Coronary artery (tissue), 2 donors: Measurements from ENCODE around the gene ZNF688.
"Not testable (repeated sequence)": the region's sequence is repeated elsewhere in the genome, so short reads cannot be mapped to it uniquely, and the experiment has no call there.

Experiments used
- DNase-seq: peaks from one replicate; pipeline ENCODE4 v3.0.0-alpha.2; 2017; ENCODE audit warnings: low spot score
- H3K27ac ChIP-seq, 2 donors: fragments of 200-600 bp; sonication (generic); one replicate each; pipeline ENCODE4 v1.5.1; 2016 to 2019
- H3K4me3 ChIP-seq: fragments of 200-600 bp; sonication (generic); 2 replicates; pipeline ENCODE4 v1.5.1; 2016; ENCODE audit warnings: mild to moderate bottlenecking, moderate library complexity
- TF ChIP-seq, protein P1 (sequence below): fragments of 200-600 bp; sonication (generic); IDR thresholded peaks from one replicate; pipeline ENCODE4 v1.5.1; 2019; ENCODE audit warnings: antibody characterized with exemption

The ZNF688 gene

DNA sequence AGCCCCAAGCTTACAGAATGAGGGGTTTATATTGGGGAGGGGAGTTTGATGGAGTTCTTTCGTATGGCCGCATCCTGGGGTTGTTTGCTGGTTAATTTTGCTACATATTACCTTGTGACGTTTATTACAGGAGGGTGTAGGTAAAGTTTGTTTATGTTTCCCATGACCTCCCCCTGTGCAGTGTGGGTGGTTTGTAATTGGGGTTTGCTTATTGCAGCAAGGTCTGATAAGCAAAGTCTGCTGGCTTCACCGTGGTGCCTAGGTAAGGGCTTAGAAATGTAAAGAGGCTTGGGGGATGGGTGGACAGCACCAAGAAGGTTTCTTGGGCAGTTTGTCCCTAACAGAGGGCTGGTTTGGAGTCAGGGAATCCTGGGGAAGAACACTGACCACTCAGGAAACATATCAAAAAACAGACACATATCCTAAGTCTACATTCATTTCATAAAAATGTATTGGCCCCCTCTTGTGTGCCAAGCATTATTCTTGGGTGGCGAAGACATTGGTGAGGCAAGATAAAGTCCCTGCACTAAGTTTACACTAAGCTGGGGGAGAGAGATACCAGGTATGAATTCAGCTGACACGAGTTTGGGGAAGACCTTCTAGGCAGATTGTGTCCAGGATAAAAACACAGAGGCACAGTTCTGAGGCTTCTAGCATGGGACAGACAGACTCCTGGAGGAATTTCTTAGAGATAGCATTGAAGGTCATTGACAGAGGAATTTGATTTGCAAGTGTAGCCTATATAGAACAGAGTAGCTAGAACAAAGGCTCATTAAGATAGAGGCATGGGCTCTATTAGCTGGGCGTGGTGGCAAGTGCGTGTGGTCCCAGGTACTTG is 22.9 kb downstream of the ZNF688 start:
- TF ChIP-seq, protein P1, sequence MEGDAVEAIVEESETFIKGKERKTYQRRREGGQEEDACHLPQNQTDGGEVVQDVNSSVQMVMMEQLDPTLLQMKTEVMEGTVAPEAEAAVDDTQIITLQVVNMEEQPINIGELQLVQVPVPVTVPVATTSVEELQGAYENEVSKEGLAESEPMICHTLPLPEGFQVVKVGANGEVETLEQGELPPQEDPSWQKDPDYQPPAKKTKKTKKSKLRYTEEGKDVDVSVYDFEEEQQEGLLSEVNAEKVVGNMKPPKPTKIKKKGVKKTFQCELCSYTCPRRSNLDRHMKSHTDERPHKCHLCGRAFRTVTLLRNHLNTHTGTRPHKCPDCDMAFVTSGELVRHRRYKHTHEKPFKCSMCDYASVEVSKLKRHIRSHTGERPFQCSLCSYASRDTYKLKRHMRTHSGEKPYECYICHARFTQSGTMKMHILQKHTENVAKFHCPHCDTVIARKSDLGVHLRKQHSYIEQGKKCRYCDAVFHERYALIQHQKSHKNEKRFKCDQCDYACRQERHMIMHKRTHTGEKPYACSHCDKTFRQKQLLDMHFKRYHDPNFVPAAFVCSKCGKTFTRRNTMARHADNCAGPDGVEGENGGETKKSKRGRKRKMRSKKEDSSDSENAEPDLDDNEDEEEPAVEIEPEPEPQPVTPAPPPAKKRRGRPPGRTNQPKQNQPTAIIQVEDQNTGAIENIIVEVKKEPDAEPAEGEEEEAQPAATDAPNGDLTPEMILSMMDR: no peak
- H3K27ac ChIP-seq: no peak overlapping the region
- H3K4me3 ChIP-seq: no peak overlapping the region
- no peak for DNase-seq

DNA sequence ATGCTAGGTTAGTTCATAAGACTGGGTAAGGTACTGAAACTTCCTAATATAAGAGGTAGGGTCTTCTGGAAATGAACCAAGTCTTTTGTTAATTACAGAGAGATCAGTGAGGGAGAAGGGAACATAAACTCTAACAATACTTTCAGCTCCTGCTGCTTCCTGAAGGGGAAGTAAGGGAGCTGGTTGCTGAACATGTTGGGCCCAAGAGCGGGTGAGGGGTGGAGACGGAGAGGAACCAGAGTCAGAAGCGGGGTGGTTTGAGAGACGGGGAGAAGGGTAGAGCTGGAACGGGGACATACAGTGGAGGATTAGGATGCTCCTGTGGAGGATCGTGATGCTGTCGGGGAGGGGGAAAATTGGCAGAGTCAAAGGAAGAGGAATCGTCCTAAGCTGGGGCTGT is 25.4 kb downstream of the ZNF688 start:
- TF ChIP-seq, protein P1: no peak
- no peak for DNase-seq
- Histone ChIP-seq H3K4me3 (no peak overlapping the region), H3K27ac (no peak overlapping the region)

DNA sequence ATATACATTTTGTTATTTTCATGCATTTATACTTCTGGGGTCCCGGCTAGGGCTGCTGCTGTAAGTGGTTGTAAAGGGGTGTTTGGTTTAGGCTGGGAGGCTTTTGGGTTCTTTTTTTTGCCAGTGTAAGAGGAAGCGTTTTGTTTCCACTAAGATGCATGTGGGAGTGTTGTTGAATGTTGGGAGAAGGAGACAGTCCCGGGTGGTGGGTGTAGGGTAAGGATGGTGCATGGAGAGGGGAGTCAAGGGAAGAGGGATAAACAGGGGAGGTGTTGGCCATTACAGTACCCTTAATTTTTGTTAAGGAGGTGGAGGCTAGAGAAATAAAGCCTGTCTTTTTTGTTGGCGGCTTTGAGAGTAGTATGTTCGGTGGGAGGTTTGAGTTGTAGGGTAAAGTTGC is 28.4 kb downstream of the ZNF688 start:
- Histone ChIP-seq H3K27ac (no peak overlapping the region), H3K4me3 (no peak overlapping the region)
- TF ChIP-seq, protein P1: no peak
- no peak for DNase-seq

DNA sequence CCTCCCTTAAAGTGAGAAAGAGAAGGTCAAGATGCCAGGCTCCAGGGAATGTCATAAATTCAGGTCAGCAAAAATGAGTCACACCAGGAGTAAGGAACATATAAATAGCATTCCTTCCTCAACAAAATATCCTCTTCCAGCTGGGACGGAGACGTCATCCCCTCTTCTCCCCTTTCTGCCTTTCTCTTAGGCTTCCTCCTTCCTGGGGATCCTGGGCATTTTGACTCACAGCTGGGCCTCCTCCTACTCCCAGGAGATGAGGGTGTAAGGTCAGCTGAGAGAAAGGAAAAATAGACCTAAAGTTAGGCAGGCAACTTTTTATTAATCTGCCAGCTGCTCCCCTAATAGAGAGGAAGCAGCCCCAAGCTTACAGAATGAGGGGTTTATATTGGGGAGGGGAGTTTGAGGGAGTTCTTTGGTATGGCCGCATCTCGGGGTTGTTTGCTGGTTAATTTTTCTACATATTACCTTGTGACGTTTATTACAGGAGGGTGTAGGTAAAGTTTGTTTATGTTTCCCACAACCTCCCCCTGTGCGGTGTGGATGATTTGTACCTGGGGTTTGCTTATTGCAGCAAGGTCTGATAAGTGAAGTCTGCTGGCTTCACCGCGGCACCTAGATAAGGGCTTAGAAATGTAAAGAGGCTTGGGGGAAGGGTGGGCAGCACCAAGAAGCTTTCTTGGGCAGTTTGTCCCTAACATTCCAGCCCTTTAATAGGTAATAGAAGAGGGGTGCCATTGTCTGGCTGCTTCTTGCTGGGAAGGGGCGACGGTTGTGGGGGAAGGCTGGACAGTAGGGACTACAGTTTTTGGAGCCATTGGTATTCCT is 29.8 kb downstream of the ZNF688 start:
- Histone ChIP-seq H3K27ac (no peak overlapping the region), H3K4me3 (no peak overlapping the region)
- DNase-seq: no peak
- TF ChIP-seq, protein P1: no peak

DNA sequence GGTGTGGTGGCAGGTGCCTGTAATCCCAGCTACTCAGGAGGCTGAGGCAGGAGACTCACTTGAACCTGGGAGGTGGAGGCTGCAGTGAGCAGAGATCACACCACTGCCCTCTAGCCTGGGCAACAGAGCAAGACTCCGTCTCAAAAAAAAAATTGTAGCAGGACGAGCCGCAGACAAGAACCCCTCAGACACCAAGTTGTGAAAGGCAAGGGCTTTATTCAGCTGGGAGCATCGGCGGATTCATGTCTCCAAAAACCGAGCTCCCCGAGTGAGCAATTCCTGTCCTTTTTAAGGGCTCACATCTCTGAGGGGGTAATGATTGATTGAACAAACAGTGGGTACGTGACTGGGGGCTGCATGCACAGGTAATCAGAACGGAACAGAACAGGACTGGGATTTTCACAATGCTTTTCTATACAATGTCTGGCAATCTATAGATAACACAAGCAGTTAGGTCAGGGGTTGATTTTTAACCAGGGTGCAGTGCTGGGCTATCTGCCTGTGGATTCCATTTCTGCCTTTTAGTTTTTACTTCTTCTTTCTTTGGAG is 30.5 kb downstream of the ZNF688 start:
- not testable (repeated sequence) for H3K27ac ChIP-seq, H3K4me3 ChIP-seq, DNase-seq

DNA sequence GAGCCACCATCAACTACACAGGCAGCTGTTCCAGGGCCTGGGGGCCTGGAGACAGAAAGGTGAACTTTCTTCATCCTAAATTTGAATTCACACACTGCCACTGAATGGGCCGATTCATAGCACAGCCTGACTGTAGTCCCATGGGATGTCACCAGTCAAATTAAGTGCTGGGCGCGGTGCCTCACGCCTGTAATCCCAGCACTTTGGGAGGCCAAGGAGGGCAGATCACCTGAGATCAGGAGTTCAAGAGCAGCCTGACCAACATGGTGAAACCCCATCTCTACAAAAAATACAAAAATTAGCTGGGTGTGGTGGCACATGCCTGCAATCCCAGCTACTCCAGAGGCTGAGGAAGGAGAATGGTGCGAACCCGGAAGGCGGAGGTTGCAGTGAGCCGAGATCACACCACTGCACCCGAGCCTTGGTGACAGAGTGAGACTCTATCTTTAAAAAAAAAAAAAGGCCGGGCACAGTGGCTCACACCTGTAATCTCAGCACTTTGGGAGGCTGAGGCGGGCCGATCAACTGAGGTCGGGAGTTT is 31.5 kb downstream of the ZNF688 start:
- H3K4me3 ChIP-seq, H3K27ac ChIP-seq, DNase-seq: not testable (repeated sequence)

DNA sequence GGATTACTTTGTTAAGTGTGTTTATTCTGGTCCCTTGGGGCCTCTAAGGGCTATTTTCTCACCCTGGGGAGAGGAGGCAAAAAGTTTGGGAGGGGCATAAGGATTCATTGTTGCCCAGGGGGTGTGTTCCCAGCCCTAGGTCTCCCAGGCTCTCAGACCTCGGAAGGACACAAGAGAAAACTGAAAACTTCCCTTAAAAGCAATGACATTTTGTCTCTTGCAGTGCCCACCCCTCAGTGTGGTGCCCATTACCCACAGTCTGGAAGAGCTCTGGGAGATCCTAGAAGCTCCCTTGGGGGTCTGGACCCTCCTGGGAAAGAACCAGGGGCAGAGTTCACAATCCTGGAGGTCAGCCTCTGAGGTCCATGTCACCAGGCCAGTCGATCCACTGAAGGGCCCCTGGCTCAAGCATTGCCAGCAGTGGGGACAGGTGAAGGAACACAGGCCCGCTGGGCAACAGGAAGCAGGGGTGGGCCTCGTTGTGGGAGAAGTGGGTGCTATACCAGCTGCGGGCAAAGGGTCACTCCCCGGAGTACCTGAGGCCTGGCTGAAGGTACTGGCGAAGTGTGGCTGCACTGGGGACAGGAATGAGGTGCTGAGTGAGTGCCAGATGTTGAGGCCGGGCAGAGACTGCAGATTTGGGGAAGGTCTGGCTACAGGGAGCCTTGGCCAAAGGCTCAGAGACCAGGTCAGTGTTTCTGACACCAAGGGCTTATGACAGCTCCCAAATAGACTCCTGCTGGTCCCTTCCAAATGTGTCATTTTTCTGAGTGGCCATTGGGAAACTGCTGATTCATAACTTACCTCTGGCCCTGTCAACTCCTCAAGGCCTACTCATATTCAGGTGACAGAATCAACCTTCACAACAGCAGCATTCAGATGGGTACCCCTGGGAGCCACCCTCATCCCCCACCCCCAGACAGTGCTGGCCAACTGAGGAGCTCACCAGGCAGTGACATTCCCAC is 32.2 kb downstream of the ZNF688 start:
- no peak overlapping the region for H3K27ac ChIP-seq
- H3K4me3 ChIP-seq: no peak overlapping the region
- TF ChIP-seq, protein P1: no peak
- no peak for DNase-seq

DNA sequence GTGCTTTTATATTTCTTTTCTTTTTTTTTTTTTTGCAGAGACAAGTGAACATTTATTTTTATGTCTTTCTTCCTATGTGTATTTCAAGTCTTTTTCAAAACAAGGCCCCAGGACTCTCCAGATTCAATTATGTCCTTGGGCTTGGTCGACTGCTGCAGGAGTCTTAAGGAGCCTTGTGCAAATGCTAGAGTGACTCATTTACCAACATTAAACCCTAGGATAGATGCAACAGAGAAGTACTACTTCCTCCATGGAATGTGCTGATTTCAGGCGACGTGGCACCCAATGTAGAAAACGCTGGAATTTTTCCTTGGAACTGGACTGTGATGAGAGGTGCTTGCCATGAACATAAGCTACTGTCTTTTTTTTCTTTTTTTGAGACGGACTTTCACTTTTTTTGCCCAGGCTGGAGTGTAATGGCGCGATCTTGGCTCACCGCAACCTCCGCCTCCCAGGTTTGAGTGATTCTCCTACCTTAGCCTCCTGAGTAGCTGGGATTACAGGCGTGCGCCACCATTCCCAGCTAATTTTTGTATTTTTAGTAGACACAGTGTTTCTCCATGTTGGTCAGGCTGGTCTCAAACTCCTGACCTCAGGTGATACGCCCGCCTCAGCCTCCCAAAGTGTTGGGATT is 35.0 kb downstream of the ZNF688 start:
- not testable (repeated sequence) for DNase-seq, H3K27ac ChIP-seq, H3K4me3 ChIP-seq
